ENCODE measurements around the gene PRKCE.

The PRKCE gene

DNA sequence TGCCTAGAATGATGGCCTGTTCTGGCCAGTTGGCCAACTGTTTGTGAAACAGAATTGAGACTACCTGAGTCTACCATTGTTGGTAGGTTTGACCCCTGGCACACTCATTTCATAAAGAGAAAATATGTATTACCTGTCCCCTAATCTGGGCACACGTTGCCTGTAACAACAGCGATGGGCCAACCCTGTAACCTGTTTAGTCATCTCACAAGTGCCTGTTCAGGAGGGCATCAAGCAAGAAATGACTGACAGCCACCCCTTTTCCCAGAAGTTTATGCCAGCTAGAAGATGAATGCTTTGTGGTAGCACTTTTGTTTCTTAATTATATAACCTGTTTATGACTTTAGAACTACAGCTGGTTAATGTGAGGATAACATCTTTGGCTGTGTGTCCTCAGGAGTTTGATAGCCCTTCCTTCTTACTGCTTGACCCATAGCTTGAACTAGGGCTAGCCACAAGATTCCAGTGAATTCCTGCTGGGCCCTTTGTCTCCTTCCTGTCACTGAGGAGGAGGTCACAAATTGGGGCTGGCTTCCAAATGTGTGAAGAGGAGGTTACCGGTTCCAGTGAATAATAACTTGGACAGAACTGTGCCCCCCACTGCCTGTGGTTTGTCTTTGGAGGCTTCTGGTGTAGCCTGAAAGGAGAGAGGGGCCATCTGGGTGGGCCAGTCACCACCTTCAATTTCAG lies 371.8 kb downstream of the PRKCE start:
- H3K27me3 ChIP-seq (ENCODE audit: control insufficient read depth in 1 of 2, insufficient read depth in 2 of 2, low read length in 2 of 2) = no peaks in the 10 kb centered on the region
- H3K9me3 ChIP-seq (ENCODE audit: low read length) = no peaks in the 10 kb centered on the region
- H3K4me3 ChIP-seq (ENCODE audit: low read depth in 1 of 2, low read length in 2 of 2) = no peak overlapping the region
- H3K27ac ChIP-seq (ENCODE audit: low read depth, low read length) = no peak overlapping the region
- no peaks in the 10 kb centered on the region for H3K4me1 ChIP-seq (ENCODE audit: insufficient read depth, low read length)
- no peak overlapping the region for H3K9ac ChIP-seq (ENCODE audit: low read length)
- H3K36me3 ChIP-seq (ENCODE audit: insufficient read depth, low read length) = peaks cover 13% of the 10 kb centered on the region

DNA sequence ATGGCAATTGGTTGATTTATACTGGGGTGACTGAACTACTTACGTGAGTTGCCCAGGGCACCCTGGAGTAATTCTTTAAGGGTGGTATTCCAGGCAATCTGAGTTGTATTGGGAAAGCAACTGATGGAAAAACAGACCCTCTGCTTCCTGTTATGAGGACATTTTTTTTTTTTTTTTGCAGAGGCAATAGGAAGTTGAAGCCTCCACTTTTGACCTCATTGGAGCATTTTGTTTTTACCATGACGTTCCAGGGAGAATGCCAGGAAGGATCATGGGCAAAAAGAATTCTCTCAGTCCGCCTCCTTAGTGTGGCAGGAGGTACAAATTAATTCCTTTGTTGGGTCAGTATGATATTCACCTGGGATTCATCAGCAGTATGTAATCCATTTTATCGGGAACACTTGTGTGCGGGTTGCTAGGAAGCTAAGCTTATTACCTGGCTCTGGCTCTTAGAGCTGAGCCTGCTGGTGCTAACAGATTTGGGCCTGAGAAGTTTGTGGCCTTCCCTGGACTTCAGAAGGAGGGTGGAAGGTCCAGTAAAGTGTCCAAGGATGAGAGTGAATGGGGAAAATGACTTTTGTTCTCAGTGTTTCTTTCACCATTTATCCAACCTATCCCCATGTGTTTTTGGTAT lies 372.8 kb downstream of the PRKCE start:
- peaks cover 13% of the 10 kb centered on the region for H3K36me3 ChIP-seq (ENCODE audit: insufficient read depth, low read length)
- H3K27me3 ChIP-seq (ENCODE audit: control insufficient read depth in 1 of 2, insufficient read depth in 2 of 2, low read length in 2 of 2) = no peaks in the 10 kb centered on the region
- no peak overlapping the region for H3K27ac ChIP-seq (ENCODE audit: low read depth, low read length)
- peaks cover under 1% of the 10 kb centered on the region for H3K4me1 ChIP-seq (ENCODE audit: insufficient read depth, low read length)
- H3K4me3 ChIP-seq (ENCODE audit: low read depth in 1 of 2, low read length in 2 of 2) = no peak overlapping the region
- H3K9me3 ChIP-seq (ENCODE audit: low read length) = no peaks in the 10 kb centered on the region
- no peak overlapping the region for H3K9ac ChIP-seq (ENCODE audit: low read length)

DNA sequence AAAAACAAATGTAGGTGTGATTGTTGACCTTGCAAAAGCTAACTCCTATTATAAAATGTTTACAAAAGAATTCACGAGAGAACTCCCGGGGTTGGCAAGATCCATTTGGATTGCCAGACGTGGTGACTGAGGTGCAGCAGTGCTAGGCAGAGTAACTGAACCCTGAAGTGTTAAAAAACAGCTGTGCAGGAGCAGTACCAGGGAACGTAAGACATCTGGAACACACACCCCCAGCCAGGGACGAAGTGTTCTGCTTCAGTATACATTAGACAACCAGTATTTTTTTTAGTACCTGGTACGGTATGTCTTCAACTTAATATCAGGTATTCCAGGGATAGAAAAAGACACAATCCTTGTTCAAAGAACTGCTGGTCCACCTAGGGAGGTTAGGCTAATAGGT lies 373.6 kb downstream of the PRKCE start:
- Histone ChIP-seq H3K36me3 (ENCODE audit: insufficient read depth, low read length) (peaks cover 13% of the 10 kb centered on the region), H3K4me1 (ENCODE audit: insufficient read depth, low read length) (peaks cover 8% of the 10 kb centered on the region), H3K27me3 (ENCODE audit: control insufficient read depth in 1 of 2, insufficient read depth in 2 of 2, low read length in 2 of 2) (no peaks in the 10 kb centered on the region), H3K9ac (ENCODE audit: low read length) (no peak overlapping the region), H3K4me3 (ENCODE audit: low read depth in 1 of 2, low read length in 2 of 2) (no peak overlapping the region), H3K27ac (ENCODE audit: low read depth, low read length) (no peak overlapping the region), H3K9me3 (ENCODE audit: low read length) (no peaks in the 10 kb centered on the region)

DNA sequence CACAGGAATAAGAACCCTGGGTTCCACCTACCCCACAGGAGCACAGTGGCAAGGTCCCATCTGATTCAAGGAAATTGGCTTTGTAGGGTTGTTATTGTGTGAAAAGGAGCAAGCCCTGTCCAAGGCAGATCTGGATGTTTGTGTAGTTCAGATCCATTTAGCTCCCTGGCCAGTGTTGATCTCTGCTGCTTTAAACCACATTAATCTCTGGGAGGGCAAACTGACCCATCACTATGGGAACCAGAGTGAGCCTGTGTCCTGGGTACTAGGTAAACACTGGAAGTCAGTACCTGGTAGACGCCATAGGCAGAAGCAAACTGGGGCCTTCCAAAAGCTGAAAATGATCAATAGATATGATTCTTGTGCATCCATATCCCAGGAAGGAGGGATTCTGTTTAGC lies 374.2 kb downstream of the PRKCE start:
- peaks cover 8% of the 10 kb centered on the region for H3K4me1 ChIP-seq (ENCODE audit: insufficient read depth, low read length)
- no peak overlapping the region for H3K4me3 ChIP-seq (ENCODE audit: low read depth in 1 of 2, low read length in 2 of 2)
- no peak overlapping the region for H3K27ac ChIP-seq (ENCODE audit: low read depth, low read length)
- H3K9ac ChIP-seq (ENCODE audit: low read length) = no peak overlapping the region
- H3K36me3 ChIP-seq (ENCODE audit: insufficient read depth, low read length) = peaks cover 8% of the 10 kb centered on the region
- no peaks in the 10 kb centered on the region for H3K27me3 ChIP-seq (ENCODE audit: control insufficient read depth in 1 of 2, insufficient read depth in 2 of 2, low read length in 2 of 2)
- H3K9me3 ChIP-seq (ENCODE audit: low read length) = no peaks in the 10 kb centered on the region

DNA sequence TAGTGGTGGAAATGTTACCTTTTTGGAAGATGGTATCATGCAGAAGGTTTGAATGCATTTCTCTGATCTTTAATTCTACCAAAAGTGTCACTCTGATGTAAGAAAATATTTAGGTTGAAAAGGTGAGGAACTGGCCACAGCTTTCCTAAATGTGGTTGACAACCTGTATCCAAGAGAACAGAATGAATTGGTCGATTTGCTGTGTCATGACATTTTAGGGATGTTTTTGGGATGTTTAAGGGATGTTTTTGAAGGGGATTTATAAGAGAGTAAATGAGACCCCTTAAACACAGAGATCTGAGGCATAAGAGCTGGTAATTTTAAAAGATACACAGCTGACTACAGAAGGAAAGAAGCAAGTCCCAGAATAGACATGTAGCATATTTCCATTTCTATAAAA lies 375.0 kb downstream of the PRKCE start:
- no peak overlapping the region for H3K27ac ChIP-seq (ENCODE audit: low read depth, low read length)
- no peaks in the 10 kb centered on the region for H3K9me3 ChIP-seq (ENCODE audit: low read length)
- no peak overlapping the region for H3K4me3 ChIP-seq (ENCODE audit: low read depth in 1 of 2, low read length in 2 of 2)
- H3K4me1 ChIP-seq (ENCODE audit: insufficient read depth, low read length) = peaks cover 13% of the 10 kb centered on the region
- H3K36me3 ChIP-seq (ENCODE audit: insufficient read depth, low read length) = peaks cover 6% of the 10 kb centered on the region
- no peaks in the 10 kb centered on the region for H3K27me3 ChIP-seq (ENCODE audit: control insufficient read depth in 1 of 2, insufficient read depth in 2 of 2, low read length in 2 of 2)
- no peak overlapping the region for H3K9ac ChIP-seq (ENCODE audit: low read length)

DNA sequence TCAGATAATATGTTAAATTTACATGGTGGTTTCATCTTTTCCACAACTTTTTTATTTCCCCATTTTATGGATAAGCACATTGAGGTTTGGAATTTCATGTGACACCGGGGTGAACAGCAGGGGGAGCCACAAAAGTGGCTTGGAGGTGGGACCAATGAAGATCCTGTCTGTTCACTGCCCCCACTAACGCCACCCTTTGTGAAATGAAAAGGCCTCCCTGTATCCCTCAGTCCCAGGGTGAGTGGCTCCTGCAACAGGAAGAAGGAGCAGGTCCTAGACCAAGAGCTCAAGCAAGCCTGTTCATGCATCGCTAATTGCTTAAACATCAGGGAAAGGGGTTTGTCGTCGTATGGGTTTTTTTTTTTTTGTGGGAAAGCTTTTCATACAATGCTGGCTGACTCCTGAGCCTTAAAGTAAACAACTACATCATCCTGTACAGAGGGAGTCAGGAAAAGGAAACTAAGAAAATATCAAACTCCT lies 377.9 kb downstream of the PRKCE start:
- Histone ChIP-seq H3K27ac (ENCODE audit: low read depth, low read length) (no peak overlapping the region), H3K36me3 (ENCODE audit: insufficient read depth, low read length) (no peaks in the 10 kb centered on the region), H3K9me3 (ENCODE audit: low read length) (no peaks in the 10 kb centered on the region), H3K27me3 (ENCODE audit: control insufficient read depth in 1 of 2, insufficient read depth in 2 of 2, low read length in 2 of 2) (no peaks in the 10 kb centered on the region), H3K9ac (ENCODE audit: low read length) (no peak overlapping the region), H3K4me1 (ENCODE audit: insufficient read depth, low read length) (peaks cover 24% of the 10 kb centered on the region), H3K4me3 (ENCODE audit: low read depth in 1 of 2, low read length in 2 of 2) (no peak overlapping the region)

DNA sequence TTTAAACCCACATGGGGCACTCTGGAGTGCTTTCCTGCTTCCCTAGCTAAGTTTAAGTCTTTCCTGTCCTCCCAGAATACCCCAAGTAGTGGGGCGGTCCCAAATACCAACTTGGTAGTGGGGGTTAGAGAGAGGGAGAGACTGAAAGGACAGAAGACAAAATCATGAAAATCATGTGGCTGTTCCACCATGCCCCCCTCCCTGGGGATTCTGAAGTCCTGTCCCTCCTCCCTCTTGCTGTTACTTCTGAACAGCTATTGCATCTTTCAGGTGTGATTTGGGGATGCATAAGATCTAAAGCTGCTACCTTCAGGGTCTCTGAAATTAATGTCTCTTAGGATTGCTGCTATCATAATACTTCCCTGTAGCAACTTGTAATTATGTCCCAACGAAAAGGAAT lies 378.9 kb downstream of the PRKCE start:
- no peak overlapping the region for H3K27ac ChIP-seq (ENCODE audit: low read depth, low read length)

DNA sequence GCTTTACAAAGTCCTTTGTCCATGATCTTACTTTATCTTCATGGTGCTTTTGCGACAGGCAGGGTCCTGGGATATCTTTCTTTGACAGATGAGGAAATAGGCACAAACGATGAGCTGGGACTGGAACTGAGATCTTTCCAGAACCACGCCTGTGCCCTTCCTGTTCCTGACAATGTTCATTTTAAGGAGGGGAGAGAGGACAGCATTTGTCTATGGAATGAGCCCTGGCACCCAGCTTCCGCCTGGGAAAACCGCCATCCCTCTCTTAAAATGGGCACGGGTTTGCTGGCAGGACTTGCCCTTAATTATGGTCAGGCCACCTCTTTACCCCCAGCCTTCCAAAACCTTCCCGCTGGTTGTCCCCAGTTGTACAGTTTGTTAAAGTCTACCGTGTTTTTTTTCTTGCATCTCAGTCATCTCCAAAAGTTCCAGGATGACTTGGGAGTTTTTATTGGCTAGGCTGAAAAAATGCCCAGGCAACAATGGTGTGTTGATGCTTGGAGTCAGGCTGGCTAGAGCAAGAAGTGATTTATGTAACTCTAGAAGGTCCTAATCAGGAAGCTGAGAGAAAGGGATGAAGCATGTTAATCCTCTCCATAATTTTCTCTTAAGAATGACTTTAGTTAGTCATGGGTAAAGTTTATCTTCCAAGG lies 380.8 kb downstream of the PRKCE start:
- peaks cover 24% of the 10 kb centered on the region for H3K4me1 ChIP-seq (ENCODE audit: insufficient read depth, low read length)
- H3K27ac ChIP-seq (ENCODE audit: low read depth, low read length) = no peak overlapping the region
- H3K4me3 ChIP-seq (ENCODE audit: low read depth in 1 of 2, low read length in 2 of 2) = no peak overlapping the region
- H3K36me3 ChIP-seq (ENCODE audit: insufficient read depth, low read length) = no peaks in the 10 kb centered on the region
- no peaks in the 10 kb centered on the region for H3K27me3 ChIP-seq (ENCODE audit: control insufficient read depth in 1 of 2, insufficient read depth in 2 of 2, low read length in 2 of 2)
- H3K9me3 ChIP-seq (ENCODE audit: low read length) = no peaks in the 10 kb centered on the region
- no peak overlapping the region for H3K9ac ChIP-seq (ENCODE audit: low read length)

More for the DNA sequence above, 378.9 kb downstream of the PRKCE start:
- H3K9ac ChIP-seq (ENCODE audit: low read length) = no peak overlapping the region
- H3K36me3 ChIP-seq (ENCODE audit: insufficient read depth, low read length) = no peaks in the 10 kb centered on the region
- no peaks in the 10 kb centered on the region for H3K27me3 ChIP-seq (ENCODE audit: control insufficient read depth in 1 of 2, insufficient read depth in 2 of 2, low read length in 2 of 2)
- peaks cover 24% of the 10 kb centered on the region for H3K4me1 ChIP-seq (ENCODE audit: insufficient read depth, low read length)
- no peak overlapping the region for H3K4me3 ChIP-seq (ENCODE audit: low read depth in 1 of 2, low read length in 2 of 2)
- H3K9me3 ChIP-seq (ENCODE audit: low read length) = no peaks in the 10 kb centered on the region

DNA sequence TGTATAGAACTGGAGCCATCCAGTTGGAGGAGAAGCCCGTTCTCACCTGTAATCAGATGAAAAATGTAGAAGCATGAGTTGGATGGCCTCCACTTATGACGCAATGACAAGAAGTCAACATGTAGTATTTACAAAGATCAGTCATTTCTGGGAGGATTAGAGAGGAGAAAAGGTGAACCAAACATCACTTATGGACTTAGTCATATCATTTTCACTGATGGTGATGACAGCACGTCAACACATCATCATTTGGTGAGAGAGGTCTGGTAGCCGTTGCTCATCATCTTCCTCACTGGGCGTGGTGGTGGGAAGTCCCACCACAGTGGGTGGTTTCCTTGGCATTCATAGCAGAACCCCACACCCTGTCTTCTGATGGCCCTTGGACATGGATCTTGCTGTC lies 381.5 kb downstream of the PRKCE start:
- peaks cover 24% of the 10 kb centered on the region for H3K4me1 ChIP-seq (ENCODE audit: insufficient read depth, low read length)
- no peak overlapping the region for H3K4me3 ChIP-seq (ENCODE audit: low read depth in 1 of 2, low read length in 2 of 2)
- no peaks in the 10 kb centered on the region for H3K36me3 ChIP-seq (ENCODE audit: insufficient read depth, low read length)
- H3K9ac ChIP-seq (ENCODE audit: low read length) = no peak overlapping the region
- no peaks in the 10 kb centered on the region for H3K9me3 ChIP-seq (ENCODE audit: low read length)
- no peaks in the 10 kb centered on the region for H3K27me3 ChIP-seq (ENCODE audit: control insufficient read depth in 1 of 2, insufficient read depth in 2 of 2, low read length in 2 of 2)
- no peak overlapping the region for H3K27ac ChIP-seq (ENCODE audit: low read depth, low read length)

DNA sequence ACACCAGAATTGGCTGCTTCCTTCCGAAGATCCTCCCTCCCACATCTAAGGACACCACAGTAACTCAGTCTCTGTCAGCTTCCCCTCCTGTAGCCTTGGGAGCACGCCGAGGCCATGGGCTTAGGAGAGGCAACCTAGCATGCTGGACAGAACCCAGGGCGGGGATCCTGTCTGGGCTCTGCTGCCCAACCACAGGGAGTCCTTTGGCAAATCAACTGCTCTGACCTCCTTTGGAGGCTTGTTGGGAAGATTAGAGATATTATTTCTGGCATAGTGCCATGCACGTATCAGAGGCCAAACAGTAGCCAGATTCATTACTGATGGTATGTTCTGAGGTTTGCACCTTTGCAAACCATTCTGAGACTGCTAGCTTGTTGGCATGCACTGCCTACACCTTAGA lies 383.1 kb downstream of the PRKCE start:
- H3K9me3 ChIP-seq (ENCODE audit: low read length) = no peaks in the 10 kb centered on the region
- no peak overlapping the region for H3K9ac ChIP-seq (ENCODE audit: low read length)
- H3K4me1 ChIP-seq (ENCODE audit: insufficient read depth, low read length) = peaks cover 26% of the 10 kb centered on the region
- H3K36me3 ChIP-seq (ENCODE audit: insufficient read depth, low read length) = no peaks in the 10 kb centered on the region
- H3K4me3 ChIP-seq (ENCODE audit: low read depth in 1 of 2, low read length in 2 of 2) = no peak overlapping the region
- no peaks in the 10 kb centered on the region for H3K27me3 ChIP-seq (ENCODE audit: control insufficient read depth in 1 of 2, insufficient read depth in 2 of 2, low read length in 2 of 2)
- H3K27ac ChIP-seq (ENCODE audit: low read depth, low read length) = no peak overlapping the region

DNA sequence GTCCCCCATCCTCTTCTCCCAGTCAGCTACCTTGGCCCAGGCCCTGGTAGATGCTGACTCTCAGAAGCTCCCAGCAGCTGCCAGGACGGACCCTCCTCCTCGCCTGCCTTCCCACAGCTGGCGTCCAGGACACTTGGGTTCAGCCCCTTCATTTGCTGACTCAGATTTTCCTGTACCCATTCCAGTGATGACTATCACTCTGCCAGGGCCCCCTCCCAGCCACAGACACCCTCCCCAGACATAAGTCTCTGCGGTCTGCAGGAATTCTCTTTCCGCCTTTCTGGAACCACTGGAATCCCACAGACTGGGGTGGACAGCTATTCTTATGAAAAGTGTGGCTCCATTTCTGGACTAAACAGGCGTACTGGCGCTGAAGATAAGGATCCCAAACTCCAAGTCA lies 385.5 kb downstream of the PRKCE start:
- no peak overlapping the region for H3K27ac ChIP-seq (ENCODE audit: low read depth, low read length)

More for the DNA sequence above, 385.5 kb downstream of the PRKCE start:
- H3K9ac ChIP-seq (ENCODE audit: low read length) = no peak overlapping the region
- H3K4me3 ChIP-seq (ENCODE audit: low read depth in 1 of 2, low read length in 2 of 2) = no peak overlapping the region
- H3K36me3 ChIP-seq (ENCODE audit: insufficient read depth, low read length) = no peaks in the 10 kb centered on the region
- peaks cover 12% of the 10 kb centered on the region for H3K4me1 ChIP-seq (ENCODE audit: insufficient read depth, low read length)
- H3K9me3 ChIP-seq (ENCODE audit: low read length) = no peaks in the 10 kb centered on the region
- no peaks in the 10 kb centered on the region for H3K27me3 ChIP-seq (ENCODE audit: control insufficient read depth in 1 of 2, insufficient read depth in 2 of 2, low read length in 2 of 2)

Measured in muscle layer of colon (tissue), 2 donors.